GM18517 (cell line): ENCODE results near the gene NTSR1.

ENCODE experiments used
- ATAC-seq: cut with Tn5 transposase; IDR thresholded peaks from one replicate; pipeline ENCODE4 v1.9.1; 2021; ENCODE audit warnings: mild to moderate bottlenecking, moderate library complexity; ENCODE audit not compliant: unreplicated experiment

The NTSR1 gene

GRCh38 chr20:62768234-62768546 is 59.6 kb downstream of the NTSR1 start:
- no peak for ATAC-seq

GRCh38 chr20:62768551-62769287 is 60.1 kb downstream of the NTSR1 start:
- ATAC-seq = no peak

GRCh38 chr20:62769346-62770071 is 60.9 kb downstream of the NTSR1 start:
- no peak for ATAC-seq

DNA sequence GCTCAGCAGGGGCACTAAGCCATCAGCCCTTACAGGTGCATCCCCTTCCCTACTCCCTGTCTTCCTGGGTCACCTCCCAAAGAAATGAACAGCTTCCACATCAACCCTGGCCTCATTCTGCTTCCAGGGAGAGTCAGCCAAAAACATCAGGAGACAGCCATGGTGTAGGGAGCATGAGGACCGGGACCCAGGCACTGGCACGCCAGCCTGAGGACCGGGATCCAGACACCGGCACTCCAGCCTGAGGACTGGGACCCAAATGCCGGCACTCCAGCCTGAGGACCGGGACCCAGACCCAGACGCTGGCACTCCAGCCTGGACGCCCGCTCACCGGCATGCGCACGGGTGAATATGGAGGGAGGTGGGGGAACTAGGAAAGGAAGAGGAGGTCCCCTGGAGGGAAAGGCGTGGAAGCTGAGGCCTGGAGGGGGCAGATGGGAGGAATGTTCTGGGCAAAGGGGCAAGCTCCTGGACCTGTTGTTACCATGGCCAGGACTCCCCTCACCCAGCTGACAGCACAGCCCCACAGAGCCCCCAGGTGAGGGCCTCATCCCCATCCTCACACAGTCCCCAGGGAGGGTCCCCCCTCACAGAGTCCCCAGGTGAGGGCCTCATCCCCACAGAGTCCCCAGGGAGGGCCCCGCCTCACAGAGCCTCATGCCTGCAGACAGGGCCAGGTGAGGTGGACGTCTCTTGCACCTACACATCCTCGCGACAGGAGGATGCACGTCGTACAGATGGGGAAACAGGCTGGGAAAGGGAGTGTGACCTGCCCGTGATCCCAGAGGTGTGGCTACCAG is 61.7 kb downstream of the NTSR1 start:
- no peak for ATAC-seq

- ATAC-seq = no peak
These were observed 62.3 kb downstream of the NTSR1 start for GRCh38 chr20:62770916-62771315.

GRCh38 chr20:62771396-62772102 is 62.9 kb downstream of the NTSR1 start:
- ATAC-seq = no peak

- no peak for ATAC-seq
These were observed 63.5 kb downstream of the NTSR1 start for GRCh38 chr20:62772103-62772611.

DNA sequence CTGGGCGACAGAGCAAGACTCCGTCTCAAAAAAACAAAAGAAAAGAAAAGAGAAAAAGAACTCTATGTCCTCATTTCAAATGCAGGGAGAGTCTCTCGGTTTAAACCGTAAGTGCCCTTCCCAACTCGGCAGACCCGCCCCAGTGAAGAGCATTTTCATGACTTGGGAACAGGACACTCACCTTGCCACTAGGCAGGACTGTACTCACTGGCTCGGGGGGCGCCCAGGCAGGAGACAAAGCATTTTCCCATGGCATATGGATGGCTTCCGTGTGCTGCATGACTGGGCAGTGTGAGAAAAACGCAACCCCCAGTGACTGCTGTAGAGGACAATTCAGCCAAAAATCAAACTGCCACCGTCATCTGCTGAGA is 64.0 kb downstream of the NTSR1 start:
- no peak for ATAC-seq

DNA sequence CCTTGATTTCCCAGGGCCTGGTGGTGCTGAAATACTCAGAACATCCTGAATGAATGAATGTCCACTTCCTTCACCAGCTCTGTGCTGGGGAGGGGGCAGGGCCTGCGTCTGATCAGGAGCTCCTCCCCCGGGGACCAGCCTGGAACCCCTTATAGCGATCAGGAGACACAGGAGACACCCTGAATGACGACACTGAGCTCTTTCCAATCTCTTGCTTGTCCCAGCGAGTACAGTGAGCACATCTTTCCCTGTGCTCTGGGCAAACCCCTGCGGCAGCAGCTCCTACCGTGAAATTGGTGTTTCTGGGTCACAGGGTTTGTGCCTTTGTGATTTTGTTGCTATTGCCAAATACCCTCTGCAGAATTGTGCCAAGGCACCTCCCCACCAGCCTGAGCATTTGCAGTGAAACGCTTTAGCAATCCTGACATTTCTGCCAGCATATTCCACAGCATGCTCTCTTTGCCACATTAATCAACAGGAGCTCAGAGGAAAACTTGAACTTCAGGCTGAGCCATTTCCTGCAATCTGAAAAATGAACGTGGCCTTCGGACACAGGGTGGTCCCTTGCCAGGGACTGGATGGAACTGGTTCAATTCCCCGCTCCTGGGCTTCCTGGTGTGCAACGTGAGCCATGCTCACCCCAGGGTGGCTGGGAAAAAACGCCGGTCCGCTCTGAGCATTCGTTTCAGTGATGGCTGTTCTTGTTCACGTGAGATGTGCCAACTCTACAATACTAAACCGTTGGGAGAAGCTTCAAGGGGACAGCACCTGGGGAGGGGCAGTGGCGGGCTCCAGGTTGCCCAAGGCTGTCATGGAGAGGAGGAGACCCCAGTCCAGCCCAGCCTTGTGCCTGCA is 64.6 kb downstream of the NTSR1 start:
- no peak for ATAC-seq

GRCh38 chr20:62773845-62774714 is 65.4 kb downstream of the NTSR1 start:
- no peak for ATAC-seq

DNA sequence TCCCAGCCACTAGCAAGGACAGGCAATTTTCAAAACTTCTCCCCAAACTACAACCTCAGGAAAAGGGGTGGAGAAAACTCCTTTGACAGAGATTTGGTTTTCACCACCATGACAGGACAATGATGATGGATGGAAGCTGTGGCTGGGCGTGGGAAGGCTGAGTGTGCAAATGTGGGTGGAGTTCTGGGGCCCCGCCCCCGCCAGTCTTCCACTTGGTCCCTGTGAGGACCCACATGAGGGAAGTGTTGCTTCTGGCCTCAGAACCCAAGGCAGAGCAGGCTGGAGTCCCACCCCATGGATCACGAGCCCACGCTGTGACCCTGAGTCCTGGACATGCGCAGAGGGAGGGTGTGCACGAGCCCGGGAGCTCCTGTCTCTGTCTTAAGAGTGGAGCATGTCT is 66.1 kb downstream of the NTSR1 start:
- ATAC-seq = no peak

GRCh38 chr20:62775206-62775605 is 66.6 kb downstream of the NTSR1 start:
- ATAC-seq = no peak

DNA sequence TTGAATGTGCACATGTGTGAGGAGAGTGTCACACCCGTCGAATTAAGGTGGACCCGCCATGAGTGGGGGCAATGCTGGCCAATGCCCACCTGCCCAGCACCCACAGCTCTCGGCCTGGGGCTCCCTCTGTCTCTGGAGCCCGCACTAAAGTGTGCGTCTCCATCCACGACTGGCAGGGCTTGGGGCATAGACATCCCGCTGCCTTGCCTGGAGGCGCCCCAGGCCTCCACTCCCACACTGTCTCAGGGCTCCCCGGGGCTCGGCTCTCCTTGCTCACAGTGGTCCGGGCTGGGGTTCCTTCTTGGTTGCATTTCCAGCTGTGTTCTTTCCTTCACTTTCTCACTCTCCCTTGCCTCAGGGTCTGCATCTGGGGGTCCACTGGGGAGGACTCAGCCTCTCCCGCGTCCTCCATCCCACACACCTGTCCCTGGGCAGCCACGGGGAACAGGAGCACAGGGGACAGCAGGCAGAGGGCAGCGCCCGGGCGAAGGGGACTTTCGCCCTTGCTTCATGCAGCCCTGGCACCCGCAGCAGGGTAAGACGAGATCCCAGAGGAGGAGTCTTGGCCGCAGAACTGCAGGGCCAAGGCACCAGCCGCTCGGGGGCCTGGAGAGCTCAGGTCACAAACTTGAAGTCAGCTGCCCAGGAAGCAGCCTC is 67.5 kb downstream of the NTSR1 start:
- no peak for ATAC-seq

DNA sequence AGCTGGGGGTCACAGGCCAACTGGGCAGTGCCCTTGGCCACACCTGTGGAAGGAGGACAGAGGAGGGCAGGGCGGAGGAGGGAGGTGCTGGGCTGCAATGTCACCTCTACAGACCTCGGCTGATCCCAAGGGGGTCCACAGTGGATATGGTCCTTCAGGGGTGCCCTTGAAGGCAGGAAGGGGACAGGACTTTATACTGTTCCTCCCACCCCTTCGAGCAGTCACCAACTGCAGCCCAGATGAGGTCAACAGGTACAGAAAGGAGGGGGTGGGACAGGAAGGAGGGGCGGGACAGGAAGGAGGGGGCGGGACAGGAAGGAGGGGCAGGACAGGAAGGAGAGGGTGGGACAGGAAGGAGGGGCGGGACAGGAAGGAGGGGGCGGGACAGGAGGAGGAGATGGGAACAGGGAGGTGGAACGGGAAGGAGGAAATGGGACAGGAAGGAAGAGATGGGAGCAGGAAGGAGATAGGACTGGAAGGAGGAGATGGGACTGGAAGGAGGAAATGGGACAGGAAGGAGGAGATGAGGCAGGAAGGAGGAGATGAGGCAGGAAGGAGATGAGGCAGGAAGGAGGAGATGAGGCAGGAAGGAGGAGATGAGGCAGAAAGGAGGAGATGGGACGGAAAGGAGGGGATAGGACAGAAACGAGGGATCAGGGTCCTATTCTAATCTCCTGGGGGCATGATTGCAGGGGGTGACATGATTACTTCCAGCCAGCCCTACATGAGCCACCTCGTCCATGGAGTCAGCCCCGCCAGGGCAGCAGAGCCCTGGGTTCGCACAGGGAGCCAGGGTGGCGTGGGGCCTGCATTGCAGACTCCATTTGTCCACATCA is 68.3 kb downstream of the NTSR1 start:
- ATAC-seq = no peak

DNA sequence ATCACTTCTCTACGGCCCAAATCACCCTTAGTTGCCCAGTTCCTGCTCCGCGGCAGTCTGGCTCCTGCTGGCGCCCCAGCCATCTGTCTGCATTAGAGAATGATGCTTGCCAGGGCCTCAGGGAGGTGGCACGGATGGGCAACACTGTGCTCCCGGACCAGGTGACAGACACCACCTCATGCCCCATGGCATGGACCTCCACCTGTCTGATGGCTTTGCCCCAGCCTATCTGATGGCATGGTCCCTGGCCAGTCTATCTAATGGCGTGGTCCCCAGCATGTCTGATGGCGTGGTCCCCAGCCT is 68.8 kb downstream of the NTSR1 start:
- no peak for ATAC-seq

DNA sequence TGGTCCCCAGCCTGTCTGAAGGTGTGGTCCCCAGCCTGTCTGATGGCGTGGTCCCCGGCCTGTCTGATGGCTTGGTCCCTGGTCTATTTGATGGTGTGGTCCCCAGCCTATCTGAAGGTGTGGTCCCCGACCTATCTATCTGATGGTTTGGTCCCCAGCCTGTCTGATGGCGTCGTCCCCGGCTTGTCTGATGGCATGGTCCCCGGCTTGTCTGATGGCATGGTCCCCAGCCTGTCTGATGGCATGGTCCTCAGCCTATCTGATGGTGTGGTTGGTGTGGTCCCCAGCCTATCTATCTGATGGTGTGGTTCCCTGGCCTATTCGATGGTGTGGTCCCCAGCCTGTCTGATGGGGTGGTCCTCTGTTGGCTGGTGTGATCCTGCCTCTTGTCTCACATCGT is 69.4 kb downstream of the NTSR1 start:
- ATAC-seq = no peak

GRCh38 chr20:62778601-62779416 is 70.2 kb downstream of the NTSR1 start:
- no peak for ATAC-seq
